Fibroblast of skin of left biceps (primary cell): ENCODE results near the gene RAD51B.

ENCODE experiments used
- DNase-seq, 2 experiments: peaks; one replicate each; pipeline ENCODE4 v3.0.0-alpha.2; 2013; ENCODE audit warnings: low read depth in 2 of 2

RAD51B gene

GRCh38 chr14:68665792-68666204 is 846.2 kb downstream of the RAD51B start:
- no peak for DNase-seq

DNA sequence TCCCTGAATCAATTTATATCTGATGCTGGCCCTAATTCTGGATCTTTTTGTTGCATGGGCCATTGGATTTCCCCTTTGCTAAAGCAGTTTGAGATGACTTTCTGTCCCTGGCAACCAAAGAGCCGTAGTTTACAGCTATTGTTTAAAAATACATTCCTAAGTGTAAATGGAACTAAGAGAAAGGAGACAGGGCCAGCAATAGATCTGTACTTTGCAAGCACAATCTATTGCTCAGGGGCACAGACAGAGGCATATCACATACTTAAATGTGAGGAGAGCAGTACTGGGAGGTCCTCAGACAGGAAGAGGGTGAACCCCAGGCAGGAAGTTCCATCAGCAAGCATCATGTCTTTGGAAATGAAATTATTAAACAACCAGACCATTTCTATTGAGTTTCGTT is 846.7 kb downstream of the RAD51B start:
- DNase-seq: no peak

GRCh38 chr14:68666899-68667298 is 847.3 kb downstream of the RAD51B start:
- no peak for DNase-seq

GRCh38 chr14:68667313-68667791 is 847.8 kb downstream of the RAD51B start:
- DNase-seq: peak; percentile 95 to 97

- no peak for DNase-seq
Measured at GRCh38 chr14:68668028-68668427, 848.4 kb downstream of the RAD51B start.

GRCh38 chr14:68668531-68668930 is 849.0 kb downstream of the RAD51B start:
- no peak for DNase-seq

GRCh38 chr14:68669111-68669511 is 849.5 kb downstream of the RAD51B start:
- DNase-seq: no peak

DNA sequence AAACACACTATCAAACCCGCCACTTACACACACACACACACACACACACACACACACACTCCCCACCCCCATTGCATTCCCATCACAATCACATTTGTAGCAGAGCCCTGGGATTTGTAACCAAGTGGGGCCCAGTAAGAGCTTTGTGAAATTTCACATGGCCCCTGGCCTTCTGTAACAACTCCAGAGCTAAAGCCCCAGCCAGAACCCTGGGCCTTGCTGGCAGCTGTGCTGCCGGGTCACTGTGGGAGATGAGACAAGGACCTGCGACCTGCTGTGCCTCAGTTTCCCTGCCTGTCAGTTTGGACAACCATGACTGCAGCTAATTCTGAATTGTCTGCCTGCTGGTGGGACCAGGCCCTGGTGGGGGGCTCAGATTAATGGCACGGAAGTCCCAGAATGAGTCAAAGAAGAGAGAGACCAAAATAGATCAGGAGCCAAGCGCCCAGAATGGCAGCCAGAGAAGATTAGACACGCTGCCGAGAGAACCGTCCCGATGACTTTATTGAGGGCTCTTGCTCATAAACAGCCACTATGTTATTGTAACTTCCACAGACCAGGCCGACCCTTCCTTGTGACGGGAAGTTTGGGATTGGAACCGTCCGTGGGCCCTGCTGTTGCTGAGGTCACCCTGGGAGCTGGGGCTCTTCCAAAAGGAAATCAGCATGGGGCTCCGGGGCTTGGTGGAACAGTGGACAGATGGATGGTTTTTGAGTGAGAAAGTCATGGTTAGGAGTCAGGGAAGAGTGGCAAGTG is 850.2 kb downstream of the RAD51B start:
- DNase-seq: no peak

- no peak for DNase-seq
Measured at GRCh38 chr14:68670359-68670715, 850.8 kb downstream of the RAD51B start.

GRCh38 chr14:68671909-68672308 is 852.3 kb downstream of the RAD51B start:
- DNase-seq: no peak

- no peak for DNase-seq
Measured at GRCh38 chr14:68672609-68673285, 853.2 kb downstream of the RAD51B start.

GRCh38 chr14:68673464-68673863 is 853.9 kb downstream of the RAD51B start:
- DNase-seq: no peak

GRCh38 chr14:68674538-68675232 is 855.1 kb downstream of the RAD51B start:
- no peak for DNase-seq

- DNase-seq: no peak
Measured at GRCh38 chr14:68675233-68675577, 855.6 kb downstream of the RAD51B start.

- no peak for DNase-seq
Measured at GRCh38 chr14:68676511-68676943, 856.9 kb downstream of the RAD51B start.

- no peak for DNase-seq
Measured at GRCh38 chr14:68677476-68677875, 857.9 kb downstream of the RAD51B start.

- DNase-seq: no peak
Measured at GRCh38 chr14:68677901-68678300, 858.3 kb downstream of the RAD51B start.

DNA sequence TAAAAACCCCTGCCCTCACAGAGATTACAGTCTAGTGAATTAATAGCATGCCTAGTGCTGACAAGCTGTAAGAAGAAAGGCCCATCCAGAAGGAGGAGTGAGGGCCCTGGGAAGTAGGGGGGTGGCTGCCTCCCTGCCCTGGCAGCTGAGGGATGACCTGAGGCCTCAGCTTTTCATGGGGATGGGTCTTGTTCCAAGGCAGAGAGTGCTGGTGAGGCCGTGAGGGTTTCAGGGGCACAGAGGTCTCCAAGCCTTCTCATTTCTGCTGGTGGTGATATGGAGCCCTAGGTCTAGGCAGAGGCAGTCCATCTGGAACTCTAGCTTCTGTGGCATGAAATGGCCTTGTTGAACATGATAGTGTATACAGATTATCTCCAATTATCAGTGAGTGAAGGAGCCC is 858.9 kb downstream of the RAD51B start:
- DNase-seq: no peak

DNA sequence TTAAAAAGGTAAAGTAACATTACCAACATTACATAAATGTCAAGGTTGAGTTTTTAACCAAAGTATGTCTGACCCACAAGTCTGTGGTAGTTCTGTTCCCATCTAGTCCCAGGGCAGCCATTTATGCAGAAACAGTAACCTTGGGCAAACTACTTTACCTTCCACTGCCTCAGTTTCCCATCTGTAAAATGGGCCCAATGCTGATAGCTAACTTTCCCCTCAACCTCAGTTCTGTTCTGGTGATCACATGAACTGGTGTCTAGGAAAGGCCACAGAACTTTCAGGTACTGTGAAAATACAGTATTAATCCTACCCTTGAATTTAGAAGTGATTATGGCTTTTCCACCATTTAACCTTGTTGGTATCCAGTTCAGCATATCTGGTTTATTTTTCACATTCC is 859.7 kb downstream of the RAD51B start:
- DNase-seq: no peak

- DNase-seq: no peak
Measured at GRCh38 chr14:68679746-68680467, 860.3 kb downstream of the RAD51B start.

- no peak for DNase-seq
Measured at GRCh38 chr14:68680541-68681051, 861.0 kb downstream of the RAD51B start.
